SKM-1 treated with dmso at 0.1 percent for 144 hours (cell line): ENCODE measurements around the gene BTBD2.
A peak's percentile ranks its signal among the peaks of the same experiment; 100 is the strongest.

Source experiments
- DNase-seq: peaks from one replicate; lab custom pipeline; 2025; ENCODE audit not compliant: unreplicated experiment; lab: John Stamatoyannopoulos, UW

Gene BTBD2

DNA sequence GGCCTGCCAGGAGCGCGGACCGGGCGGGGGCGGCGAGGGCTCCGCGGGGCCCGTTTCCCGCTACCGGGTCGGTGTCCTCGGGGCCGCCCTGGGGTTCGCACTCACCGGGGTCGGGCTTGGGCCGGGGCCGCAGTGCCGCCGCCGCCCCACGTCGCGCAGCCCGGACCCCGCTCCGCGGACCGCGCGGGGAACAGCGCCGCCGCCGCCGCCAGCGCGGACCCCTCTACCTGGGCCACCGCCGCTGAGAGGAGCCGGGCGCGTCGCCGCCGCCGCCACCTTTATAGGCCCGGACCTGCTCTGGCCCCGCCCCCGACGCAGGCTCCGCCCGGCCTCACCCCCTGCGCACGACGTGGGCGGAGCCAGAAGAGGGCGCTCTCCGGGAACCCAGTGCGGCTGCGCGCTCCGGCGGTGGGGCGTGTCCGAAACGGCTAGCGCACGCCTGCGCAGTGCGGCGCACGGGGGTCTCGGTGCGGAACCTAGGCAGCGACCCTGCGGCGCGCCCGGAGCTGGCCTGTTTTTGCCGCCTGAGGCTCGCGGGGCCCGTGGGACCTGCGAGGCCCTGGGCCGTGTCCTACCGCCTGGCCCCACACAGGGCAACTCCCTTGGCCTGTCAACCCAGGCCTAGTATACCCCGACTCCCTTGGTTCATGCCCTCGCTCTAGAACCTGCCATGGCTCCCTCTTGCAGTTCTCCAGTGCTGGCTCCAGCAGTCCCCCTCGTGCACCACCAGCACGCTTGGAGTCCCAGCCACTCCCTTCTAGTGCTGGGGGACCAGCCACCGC is 35.7 kb upstream of the BTBD2 start, which contains the start of gene MKNK2:
MKNK2 (minus strand) TSS at position 254 of the 782 bp plus-strand sequence. CDS start 393 bp downstream, outside the sequence.
- peak; percentile 64 for DNase-seq

DNA sequence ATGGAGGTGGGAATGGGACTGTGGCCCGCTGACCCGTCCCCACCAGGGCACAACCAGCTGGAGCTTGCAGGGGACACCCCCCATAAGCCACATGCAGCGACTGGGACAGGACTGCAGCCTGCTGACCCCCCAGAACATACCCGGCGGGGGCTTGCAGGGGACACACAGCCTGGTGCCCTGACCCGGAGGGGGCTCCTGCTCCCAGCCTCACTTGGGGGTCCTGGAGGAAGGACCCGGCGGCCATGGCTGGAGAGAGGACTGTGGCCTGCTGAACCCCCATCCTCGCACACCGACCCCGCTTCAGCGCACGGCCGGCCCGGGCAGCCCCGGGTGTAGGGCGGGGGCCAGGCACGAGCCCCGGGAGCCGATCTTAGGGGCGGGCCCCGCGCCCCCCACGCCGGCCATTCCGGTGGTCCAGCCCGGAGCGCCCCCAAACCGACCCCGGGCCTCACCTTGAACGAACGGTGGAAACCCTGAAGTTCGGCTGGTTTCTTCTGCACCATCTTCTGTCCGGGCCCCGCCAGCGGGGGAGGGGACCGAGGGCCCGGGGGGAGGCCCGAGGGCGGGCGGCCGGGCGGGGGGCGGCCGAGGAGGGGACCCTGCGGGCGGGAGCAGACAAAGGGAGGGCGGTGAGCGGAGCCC is 35.0 kb upstream of the BTBD2 start:
- no peak for DNase-seq

DNA sequence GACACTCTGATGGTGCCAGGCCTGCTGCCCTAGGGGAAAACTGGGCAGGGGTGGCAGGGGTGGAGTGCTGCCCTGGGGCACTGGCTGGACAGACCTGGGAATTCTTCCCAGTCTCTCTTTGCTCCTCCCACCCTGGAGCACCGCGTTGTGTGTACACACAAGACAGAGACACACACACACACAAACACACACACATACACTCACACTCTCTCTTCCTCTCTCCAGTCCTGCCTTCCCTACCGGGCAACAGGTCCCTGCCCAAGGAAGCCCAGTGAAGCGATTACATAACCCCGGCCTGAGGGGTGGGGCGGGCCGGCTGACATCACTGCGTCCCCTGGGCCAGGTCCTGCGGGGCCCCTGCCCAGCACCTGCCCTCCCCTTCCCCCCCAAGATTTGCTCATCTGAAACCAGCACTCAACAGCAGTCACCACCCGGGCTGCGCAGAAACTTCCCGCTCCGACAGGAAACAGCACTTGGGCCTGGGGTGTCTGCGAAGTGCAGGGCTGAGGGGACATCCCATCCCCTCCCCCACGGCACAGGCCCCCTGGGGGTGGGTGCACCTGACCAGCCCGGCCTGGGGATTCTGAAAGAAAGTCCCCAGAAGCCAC is 34.3 kb upstream of the BTBD2 start:
- peak; percentile 68 for DNase-seq

DNA sequence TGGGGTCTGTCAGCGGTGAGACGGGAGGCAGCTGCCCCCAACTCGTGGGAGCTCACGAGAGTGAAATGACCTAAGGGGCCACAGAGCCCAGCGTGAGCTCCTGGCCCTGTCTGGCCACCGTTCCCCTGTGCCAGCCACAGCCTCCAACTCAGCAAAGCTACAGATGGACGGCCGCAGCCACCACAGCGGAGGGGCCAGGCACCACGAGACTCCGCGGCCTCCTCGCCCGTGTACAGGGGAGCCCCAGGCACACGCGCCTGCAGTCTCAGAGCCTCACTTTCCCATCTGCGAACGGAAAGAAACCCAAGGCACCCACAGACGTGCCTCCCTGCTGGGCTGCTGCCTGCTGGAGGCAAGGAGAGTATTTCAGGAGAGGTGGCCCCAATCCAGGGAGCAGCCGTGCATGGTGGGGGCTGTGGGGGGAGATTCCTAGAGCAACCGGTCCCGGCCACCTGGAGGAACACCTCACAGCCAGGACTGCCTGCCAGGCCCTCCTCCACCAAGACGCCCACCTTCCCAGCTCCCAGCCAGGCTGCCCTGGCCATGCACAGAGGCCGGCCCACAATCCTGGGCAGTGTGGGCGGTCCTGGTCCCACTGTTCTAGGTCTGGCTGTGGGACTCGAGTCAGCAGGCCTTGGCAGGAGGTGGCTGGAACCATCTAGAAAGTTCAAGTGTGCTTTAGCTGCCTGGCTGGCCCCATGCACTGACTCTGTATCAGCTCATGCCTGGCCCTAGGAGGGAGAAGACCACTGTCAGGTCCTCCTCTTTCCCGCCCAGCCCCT is 33.6 kb upstream of the BTBD2 start:
- no peak for DNase-seq

DNA sequence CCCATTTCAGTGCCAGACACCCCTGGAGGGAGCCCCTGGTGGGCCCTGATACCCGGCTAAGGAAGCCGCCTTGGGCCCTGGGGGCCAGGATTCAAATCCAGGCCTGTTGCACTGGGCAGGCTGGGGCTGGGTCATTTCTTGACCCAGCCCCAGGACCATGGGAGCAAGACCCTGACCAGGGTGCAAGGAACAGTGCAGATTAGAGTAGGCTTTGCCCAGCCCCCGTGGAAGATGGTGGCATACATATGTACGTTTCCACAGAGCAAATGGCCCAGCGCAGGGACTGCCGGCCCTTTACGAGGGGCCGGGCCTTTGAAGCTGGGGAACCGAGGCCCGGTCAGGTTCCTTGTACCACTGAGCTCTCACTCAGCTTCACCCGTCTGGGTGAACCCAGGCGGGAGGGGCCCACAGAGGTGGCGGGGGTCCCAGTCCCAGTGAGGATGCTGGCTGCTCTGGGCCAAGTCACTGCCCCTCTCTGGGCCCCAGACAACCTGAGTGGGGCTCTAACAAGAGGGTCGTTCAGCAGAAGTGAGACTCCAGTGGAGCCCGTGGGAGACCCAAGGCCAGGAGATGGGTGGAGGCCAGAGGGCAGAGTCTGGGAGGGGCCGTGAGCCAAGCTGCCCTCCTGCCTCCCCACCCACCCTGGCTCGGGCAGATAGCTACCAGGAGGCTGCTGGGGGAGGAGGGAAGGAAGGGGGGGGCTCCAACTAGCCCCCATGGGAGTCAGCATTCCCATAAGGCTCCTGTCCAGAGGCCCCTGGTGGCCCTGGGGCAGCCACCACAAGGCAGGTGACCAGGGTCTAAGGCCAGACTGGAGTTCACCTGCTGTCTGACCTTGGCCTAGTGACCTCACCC is 32.8 kb upstream of the BTBD2 start:
- DNase-seq, result no peak

DNA sequence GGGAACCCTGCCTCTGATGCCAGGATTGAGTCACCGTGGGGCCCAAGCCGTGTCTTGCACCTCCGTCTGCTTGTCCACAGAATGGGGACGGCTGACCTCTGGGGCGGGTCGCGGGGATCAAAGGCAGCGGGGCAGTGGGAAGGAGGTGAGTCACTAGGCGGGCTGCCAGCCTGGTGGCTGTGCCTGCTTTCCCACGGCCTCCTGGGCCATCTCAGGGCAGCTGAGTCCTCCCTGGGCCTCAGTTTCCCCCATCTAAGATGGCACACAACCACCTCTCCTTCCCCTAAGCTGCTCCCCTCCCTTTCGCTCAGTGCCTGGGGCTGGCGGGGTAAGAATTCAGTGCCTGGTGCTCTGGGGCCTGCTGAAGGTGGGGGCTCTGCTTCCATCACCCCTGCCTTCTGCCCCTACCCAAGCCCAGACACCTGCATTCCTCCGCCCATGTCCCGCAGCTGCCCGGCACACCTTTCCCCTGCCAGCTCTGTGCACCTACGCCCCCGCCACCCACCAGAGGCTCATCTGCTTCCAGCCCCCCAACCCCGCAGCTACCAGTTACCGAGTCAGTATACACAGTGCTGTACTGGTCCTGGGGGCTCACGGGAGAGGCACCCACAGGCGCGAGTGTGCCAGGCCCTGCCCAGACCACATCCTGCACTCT is 32.1 kb upstream of the BTBD2 start:
- DNase-seq, result no peak

DNA sequence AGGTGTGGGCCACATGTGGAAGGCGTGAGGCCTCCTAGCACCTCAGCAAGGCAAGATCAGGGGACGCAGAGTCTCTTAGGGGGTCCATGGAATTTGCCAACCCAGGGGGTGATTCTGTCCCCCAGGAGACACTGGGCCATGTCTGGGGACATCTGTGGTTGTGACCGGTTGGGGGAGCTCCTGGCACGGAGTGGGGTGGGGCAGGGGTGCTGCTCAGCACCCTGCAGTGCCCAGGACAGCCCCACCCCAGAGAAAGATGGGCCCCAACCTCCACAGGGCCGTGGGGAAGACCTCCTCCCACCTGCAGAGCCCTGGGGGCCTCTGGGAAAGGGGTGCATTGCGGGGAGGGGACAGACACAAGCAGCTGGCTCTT is 31.5 kb upstream of the BTBD2 start:
- DNase-seq, result no peak

DNA sequence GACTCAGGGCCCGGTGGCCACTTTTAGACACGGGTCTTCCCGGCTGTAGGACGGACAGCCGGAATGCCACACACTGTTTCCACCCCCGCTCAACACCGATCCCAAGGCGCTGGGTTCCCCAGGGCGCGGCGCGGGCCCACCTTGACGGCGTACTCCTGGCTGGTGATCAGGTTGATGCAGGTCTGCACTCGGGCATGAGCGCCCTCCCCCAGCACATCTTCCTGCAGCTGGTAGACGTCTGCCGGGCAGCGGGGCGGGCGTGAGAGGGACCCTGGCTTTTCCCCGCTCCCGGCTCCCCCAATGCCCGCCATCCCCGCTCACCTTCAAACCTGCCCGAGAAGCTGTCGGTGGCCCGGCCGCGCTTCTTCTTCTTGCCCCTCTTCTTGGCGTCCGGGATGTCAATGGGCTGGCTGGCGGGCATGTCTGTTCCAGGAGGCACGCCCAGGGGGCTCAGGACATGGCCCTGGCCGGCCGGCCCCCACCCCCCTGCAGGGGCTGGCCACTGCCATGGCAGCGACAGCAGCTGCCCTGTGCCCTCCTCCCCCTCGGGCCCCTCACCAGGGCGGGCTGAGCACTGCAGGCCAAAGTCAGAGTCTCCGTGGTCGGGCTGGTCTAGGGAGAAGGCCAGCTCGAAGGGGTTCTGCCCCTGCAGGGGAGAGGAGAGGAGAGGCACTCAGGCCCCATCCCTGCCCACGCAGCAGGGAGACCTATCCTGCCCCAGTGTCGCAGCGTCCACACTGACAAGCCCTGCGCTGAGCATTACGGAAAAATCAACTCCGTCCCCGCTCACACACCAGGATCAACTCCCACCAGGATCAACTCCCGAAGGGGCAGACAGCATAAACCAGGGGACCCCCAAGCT is 30.8 kb upstream of the BTBD2 start:
- no peak for DNase-seq

DNA sequence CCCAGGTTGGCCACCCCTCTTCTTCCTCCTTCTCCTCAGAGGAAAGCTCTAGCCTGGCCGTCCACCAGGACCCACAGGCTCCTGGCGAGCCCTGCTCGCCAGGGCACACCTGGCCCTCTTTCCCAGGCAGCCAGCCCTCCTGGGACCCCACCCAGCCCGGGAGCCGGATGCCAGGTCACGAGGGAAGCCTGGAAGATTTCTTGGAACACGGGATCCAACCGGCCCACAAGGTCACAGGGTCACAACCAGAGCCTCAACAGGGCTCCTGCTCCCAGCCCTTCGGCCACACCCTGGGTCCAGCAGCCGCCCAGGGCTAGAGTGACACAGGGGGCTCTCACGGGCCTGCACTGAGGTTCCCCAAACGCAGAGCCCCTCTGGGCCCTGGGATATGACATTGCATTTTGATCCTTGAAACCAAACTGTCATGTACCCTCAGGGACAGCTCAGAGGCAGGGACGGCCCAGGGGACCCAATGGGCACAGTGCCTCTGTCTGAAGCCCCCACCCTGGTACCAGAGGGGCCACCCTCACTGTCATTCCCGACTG is 30.1 kb upstream of the BTBD2 start:
- DNase-seq, result no peak

DNA sequence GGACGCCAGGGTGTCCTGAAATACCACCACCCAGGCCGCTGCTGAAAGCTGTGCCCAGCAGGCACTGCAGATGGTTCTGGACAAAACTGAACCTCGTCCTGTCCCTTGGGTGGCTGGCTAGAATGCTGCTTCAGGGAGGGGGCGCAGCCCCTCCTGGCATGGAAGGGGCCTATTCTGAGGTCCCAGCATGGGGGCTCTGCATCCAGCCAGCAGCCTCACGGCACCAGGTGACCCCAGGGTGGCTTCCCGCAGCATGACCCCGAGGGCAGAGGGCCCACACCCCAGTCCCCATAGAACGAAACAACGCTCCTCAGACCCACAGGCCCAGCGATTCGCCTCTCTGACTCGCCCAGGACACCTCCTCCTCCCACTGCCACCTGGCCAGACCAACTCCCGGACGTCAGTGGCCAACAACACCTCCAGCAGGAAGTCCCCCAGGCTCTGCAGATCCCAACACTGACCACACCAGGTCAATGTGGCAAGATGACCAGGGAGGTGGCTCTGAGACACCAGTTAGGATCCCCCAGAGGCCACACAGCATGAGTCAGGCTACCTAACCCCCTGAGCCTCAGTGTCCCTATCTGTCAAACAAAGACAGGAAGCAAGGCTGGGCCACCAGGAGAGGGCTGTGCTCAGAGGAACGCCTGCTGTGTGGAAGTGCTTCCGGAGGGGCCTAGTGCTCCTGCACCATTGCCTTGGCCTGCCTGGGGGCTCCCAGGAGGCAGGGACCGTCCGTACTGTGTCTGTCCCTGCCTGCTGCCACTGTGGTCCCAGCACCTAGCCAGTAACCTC is 29.4 kb upstream of the BTBD2 start:
- no peak for DNase-seq

DNA sequence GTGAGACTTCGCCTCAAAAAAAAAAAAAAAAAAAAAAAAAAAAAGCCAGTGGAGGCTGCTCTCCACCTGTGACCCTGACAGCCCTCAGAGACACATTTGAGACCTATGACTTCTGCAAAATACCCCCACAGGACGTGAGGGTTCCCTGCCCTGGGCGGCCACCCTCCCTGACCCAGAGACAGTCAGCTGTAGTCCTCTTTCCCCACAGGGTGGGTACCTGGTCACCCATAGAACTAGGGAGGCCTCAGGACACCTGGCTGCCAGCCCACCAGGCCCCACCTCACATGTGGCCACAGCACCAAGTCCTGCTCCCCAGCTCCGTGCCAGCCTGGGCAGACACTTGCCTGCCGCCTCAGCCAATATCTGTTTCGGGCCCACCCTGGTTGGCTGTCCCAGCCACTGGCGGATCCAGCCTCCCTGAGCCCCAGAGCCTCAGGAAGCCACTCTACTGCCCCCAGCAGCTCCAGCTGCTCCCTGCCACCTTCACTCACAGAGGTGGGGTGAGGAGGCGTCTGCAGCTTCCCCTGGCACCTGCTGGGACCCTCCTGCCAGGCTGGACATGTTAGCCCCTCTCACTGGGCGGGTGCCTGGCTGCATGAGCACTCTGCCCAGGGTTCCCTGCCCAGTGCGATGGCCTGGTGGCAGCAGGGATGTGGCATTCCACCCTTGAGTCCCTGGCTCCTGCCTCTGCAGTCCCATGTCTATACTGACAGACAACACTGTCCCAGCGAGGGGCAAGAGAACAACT is 28.6 kb upstream of the BTBD2 start:
- DNase-seq, result no peak

DNA sequence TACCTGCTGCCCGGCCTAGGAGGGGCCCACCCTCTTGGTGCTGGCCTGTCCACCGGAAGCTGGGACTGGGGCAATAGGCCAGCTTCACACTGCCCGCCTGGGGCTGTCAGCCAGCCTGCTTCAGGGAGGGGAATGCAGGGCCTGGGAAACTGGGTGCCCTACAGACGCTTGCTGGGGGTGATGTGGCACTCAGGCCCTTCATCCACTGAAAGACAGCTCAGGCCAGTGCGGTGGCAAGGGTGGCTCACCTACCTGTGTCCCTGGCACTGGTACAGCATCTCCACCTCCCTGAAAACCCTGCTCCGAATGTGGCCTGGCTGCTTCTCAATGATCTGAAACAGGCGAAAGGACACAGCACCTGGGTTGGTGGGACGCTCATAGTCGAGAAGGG is 27.7 kb upstream of the BTBD2 start:
- DNase-seq, result no peak

DNA sequence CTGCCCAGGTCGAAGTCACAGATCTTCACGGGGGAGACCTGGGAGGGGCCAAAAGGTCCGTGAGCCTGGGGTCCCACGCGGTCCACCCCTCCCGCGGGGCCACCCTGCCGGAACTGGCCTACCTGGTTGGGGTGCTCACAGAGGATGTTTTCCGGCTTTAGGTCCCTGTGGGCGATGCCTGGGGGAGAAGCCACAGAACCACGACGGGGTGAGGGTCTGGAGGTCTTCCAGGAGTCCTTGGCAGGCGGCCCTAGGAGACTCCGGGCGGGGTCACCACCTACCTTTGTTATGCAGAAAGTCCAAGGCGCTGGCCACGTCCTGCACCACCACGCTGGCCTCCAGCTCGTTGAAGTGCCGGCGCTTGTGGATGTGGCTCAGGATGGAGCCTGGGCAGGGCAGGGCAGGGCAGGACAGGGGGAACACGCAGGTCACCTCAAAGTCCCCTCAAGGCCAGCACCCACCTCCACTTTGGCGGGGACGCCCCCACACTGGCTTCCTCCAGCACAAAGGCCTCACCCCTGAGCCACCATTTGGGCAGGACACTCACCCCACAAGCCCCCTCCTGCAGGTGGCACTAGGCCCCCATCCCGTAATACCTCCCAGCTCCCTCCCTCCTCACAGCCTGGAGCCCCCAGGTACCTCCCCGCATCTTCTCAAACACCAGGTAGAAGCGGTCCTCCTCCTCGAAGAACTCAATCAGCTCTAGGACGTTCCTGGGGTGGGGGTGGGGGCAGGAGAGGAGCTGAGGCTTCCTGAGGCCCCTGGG is 27.2 kb upstream of the BTBD2 start:
- no peak for DNase-seq

DNA sequence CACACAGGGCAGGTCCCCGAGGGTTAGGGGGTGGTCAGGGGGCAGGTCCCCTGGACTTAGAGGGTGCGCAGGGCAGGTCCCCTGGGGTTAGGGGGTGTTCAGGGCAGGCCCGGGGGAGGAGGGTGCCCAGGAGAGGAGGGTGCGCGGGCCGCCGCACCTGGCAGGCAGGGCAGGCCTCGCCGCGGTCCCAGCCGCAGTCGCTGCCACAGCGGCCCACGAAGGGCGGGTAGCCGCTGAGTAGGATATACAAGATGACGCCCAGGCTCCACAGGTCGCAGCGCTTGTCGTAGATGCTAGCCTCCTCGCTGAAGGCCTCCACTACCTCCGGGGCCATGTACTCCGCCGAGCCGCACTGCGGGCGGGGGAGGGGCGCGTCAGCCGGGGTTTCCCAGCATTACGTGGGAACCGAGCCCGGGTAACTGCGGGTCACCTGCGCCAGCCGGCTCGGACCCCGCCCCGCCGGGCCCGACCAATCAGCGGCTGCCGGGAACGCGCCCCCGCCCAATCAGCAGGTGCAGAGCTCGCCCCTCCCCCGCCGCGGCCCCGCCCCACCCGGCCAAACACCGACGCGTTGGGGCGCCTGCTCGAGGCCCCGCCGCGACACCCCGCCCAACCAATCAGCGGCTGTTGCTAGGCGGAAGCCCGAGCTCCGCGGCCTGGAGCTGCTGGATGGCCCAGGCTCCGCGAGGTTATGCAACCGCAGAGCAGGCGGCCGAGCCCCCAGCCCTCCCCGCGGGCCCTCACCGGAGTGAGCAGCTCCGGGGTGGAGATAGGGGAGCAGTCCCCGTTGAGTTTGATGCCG is 26.4 kb upstream of the BTBD2 start:
- DNase-seq, result no peak

DNA sequence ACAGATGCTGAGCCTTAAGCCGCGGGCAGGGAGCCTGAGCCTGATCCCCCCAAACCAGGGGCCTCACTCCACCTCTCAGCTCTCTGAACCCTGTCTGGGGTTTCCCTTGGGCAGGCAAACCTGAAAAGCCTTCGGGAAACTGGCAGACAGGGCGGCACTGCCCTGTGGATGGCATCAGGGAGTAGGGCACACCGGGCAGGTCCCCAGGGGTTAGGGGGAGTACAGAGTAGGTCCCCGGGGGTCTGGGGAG is 25.8 kb upstream of the BTBD2 start:
- no peak for DNase-seq
